NCI-H748 treated with DMSO at 0.1 percent for 48 hours (cell line): ENCODE results near the gene MSANTD2.

Experiments used
- DNase-seq: peaks from one replicate; lab custom pipeline; 2025; lab: John Stamatoyannopoulos, UW

Gene MSANTD2

DNA sequence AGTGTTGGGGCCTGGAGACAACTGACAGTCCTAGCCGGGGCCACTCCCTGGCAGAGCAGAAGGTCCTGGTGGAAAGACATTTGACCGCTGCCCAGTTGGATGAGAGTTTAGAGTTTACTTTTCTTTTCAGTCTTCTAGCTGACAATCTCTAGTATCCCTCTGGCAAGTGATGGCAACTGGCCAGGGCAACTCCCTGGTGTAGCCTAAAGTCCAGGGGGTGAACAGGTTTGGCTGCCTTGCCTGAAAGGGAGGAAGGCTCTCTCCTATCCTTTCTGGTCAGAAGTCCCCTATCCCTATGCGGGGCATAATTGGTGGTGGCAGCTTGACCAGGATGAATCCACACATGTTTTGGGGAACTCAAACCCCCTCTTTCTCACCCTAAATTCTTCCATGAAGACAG, 16.8 kb upstream of the MSANTD2 start:
- DNase-seq, result no peak

DNA sequence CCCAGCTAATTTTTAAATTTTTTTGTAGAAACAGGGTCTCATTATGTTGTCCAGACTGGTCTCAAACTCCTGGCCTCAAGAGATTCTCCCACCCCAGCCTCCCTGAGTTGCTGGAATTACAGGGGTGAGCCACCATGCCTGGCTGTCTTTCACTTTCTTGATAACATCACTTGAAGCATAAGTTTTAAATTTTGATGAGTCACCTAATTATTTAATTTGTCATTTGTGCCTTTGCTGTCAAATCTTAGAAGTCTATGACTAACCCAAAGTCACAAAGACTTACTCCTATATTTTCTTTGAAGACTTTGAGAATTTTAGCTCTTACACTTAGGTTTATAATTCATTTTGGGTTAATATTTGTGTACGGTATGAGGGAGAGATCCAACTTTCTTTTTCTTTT, 14.5 kb upstream of the MSANTD2 start:
- DNase-seq, result no peak

- DNase-seq, result no peak
Measured at GRCh38 chr11:124812876-124813275, 12.7 kb upstream of the MSANTD2 start.

- DNase-seq, result no peak
Measured at GRCh38 chr11:124811399-124812125, 11.4 kb upstream of the MSANTD2 start.

DNA sequence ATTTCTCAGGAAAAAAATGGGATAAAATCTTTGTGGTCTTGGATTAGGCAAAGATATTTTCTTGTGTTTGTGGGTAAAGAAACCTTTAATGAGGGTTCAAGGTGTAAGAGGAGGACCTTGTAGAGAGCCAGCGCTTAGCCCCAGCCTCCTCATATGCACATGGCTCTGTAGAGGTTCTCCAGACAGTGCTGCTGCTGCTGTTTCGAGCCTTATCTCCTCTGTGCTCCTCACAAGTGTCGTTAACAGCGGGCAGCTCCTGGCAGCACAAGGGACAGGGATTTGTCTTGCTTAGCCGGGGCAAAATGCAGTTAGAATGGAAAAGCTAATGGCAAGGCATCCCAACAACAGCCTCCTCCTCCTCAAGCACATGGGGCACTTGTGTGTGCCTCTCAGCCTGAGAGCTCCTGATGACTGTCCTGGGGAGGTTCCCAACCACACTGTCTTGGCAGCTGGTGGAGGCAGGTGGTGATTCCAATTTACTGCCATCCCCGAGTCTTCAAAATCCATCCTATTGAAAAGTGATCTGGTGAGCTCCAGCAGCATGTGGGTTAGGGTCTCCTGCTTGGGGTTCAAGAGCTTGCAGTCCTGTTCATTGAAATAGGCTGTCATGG, 7.6 kb upstream of the MSANTD2 start:
- no peak for DNase-seq

DNA sequence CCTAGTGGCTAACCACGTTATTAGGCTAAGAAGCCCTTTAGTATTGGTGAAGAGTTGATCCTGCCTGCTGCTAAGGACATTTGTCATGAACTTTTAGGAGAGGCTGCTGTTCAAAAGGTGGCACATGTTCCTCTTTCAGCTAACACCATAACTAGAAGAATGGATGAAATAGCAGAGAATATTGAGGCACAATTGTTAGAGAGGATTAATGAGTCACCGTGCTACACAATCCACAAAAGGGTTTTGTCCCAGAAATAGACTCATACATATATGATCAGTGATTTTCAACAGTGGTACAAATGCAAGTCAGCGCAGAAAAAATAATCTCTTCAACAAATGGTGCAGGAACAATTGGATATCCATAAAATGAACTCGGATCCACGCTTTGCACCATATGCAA, 7.0 kb upstream of the MSANTD2 start:
- DNase-seq, result no peak

GRCh38 chr11:124804884-124805283, 4.7 kb upstream of the MSANTD2 start:
- DNase-seq, result no peak

DNA sequence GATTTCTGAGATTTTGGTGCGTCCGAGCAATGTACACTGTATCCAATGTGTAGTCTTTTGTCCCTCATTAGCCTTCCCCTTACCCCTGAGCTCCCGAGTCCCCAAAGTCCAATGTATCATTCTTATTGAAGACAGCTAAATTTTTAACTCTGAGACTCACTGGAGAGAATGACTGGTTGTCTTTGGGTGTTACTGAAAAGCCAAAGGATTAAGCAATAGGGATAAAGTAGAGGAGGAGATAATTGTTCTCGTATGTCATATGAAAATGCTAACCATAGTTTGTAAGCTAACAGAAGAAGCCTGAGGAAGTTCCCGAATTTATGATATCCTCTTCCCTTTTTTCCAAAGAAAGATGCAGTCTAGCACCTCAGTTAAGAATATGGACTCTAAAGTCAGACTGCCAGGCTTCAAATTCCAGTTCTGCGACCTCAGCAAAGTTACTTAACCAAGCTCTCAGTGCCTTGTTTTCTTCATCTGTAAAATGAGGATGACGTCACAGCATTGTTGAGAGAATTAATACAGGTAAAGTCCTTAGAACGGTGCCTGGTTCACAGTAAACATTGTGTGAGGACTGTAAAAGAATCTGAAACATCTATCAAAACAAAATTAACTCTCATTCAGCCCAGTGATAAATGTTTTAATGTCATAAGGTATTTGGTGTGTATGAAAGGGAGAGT, 1.6 kb upstream of the MSANTD2 start:
- no peak for DNase-seq

DNA sequence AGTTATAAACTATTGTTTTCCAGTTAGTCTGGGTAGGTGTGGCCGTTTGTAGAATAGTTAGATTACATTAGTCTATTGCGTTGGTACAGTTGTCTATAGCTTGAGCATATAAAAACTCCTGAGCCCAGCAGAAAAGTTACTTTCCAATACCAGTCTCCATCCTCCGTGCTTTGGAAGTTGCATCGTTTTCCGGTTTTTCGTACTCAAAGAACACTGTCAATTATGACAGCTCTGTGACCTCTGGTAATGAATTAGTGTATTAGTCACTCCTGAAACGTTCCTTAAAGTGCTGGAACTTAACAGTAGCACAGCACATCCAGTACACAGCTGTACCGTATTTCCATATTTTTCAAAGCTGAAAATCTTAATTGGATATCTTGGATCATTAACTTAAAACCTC, 808 bp upstream of the MSANTD2 start:
- no peak for DNase-seq

GRCh38 chr11:124799348-124800225, 619 bp downstream of the MSANTD2 start:
- DNase-seq, result no peak

DNA sequence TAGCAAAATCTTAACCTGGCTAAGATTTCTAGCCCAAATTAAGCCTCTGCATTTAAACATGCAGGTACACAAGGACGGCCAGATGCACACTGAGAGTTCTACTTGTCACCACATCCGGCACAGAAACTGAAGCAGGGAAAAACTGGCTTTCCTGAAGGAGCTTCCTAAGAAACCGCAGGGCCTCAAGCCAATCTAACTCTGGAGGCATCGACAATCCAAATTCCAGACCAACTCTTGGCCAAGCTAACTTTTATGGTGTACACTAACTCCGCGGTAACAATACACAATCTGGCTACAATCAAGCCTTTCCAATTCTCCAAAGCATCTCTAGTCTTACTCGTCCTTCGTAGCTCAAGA, 1.2 kb downstream of the MSANTD2 start:
- DNase-seq, result no peak

DNA sequence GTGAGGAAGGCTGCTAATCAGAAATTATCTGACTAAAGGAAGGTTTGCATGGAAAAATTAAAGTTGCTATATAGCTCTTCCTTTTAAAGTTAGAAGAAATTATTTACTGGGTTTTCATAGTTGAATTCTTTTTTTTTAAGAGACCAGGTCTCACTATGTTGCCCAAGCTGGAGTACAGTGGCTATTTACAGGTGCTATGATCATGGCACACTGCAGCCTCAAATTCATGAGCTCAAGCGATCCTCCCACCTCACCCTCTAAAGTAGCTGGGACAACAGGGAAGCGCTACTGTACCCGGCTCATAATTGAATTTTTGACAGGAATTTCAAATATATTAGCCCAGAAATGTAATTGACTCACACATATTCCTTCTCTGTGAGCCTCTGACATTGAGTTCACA, 3.9 kb downstream of the MSANTD2 start:
- no peak for DNase-seq

DNA sequence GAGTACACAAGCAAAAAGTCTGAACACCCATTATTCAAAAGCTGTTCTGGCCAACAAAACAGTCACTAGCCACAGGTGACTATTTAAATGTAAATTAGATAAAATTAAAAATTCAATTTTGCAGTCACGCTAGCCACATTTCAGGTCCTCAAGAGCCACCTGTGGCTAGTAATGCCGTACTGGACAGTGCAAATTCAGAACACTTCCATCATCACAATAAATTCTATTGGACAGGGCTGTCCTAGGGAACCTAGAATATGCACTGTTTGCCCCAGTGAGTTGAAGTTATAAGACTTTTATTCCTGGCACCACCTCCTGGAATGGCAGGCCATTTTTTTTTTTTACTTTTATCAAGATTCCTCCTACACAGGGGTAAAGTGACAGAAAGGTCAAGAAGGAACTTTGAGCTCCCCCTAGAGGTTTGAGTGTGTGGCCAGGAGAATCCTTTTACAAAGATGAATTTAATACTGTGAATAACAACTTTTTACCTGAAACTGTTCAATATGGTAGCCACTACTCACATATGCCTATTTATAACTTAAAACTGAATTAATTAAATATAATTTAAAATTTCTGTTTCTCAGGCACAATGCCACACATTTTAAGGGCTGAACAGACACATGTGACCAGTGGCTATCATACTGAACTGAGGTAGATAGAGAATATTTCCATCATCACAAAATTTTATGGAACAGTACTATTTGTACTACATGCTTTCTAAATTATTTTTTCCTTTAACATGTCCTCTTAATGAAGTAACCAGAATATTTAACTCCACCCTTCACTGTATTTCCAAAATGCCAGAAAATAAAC, 6.5 kb downstream of the MSANTD2 start:
- peak; percentile 17 for DNase-seq

GRCh38 chr11:124791626-124792341, 8.4 kb downstream of the MSANTD2 start:
- DNase-seq, result peak; percentile 5

GRCh38 chr11:124788521-124788920, 11.7 kb downstream of the MSANTD2 start:
- DNase-seq, result no peak

DNA sequence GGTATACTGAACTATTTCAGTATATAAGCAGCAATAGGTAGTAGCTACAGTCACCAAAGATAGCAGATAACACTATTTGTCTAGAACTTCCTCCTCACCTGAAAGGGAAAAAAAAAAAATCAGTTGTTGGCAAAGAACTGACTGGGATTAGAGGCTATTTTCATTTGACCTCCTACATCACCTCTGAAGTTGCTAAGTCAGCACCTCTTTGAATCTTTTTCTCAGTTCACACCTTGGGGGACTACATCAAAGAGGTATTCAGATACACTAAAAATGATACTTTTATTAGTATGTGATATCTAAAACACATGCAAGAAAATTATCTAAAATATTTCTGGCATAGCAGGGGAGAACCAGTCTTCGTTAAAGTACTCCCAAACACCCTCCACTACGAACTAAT, 16.2 kb downstream of the MSANTD2 start:
- no peak for DNase-seq

DNA sequence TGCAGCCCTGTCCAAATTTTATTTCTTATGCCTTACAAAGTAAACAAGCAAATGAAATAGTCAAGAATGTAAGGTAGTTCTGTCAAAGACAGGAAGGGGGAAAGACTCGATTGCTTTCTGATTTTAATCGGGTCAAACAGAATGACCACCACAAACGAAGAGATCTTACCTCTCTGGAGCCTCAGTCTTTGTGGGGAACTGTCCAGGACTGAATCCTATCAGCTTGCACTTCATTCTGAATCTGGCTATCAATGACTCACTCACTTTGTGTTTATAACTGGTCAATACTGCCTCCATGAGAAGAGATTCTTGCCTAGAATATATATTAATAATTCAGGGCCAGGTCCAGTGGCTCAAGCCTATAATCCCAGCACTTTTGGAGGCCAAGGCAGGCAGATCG, 17.2 kb downstream of the MSANTD2 start:
- no peak for DNase-seq

DNA sequence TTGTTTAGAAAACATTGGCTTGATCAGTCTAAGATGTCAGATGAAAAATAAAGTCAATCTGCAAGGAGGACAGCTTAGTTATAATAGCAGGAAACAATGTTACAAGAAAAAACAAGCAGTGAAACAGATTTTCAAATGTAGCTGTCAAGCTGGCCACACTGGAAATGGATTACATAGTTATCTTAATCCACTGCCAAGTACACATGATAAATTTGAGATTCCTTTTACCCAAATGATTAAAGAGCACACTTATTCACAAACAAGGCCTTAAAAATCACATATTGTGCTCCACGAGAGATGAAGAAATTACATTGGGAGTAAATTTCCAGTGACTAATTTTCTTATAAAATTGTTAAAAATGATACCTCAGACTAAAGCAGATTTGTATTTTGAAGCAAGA, 20.6 kb downstream of the MSANTD2 start:
- no peak for DNase-seq

- DNase-seq, result no peak
Measured at GRCh38 chr11:124778281-124778680, 21.9 kb downstream of the MSANTD2 start.

DNA sequence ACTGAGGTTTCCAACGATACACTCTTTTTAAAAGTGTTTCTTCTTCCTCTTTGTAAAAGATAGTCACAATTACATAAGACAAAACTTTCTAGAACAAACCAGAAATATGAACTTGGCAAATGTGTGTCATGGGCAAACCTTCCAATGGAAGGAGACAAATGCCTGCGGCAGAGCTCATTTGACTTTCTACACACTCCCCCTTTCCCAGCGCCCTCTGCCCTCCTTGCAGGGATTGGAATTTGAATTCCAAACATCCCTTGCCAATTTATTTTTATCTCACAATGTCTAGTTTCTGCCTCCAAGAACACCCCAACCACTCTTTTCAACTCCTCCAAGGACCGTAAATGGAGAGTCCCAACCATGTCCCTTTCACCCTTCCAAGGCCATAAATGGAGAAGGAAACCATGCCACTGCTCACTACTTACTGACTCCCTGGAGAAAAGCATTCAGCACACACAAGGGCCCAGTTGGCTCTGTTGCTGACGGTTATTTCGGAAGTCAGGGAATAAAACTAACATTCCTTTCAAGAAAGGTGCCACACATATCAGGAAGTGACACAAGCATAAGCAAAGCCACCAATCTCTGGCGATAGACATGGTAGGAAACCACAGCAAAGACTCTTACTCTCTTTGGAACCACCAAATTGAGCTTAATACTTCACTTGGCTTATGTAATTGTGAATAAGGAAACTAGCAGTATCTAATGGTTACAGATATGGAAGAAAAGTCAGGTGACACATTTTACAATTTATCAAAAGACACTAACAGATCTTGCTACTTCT, 23.2 kb downstream of the MSANTD2 start:
- no peak for DNase-seq
